DND-41 (cell line): Measurements from ENCODE around the gene CPO.

Experiments used
- ATAC-seq: fragments of 200-7000 bp; cut with Tn5 transposase; 3 replicates; pipeline ENCODE4 v1.9.1; 2021; ENCODE audit warnings: low read depth; ENCODE audit not compliant: insufficient read depth
- DNase-seq: peaks from one replicate; pipeline ENCODE4 v3.0.0-alpha.2; 2020
- H2AFZ ChIP-seq: 2 replicates; pipeline ENCODE4 v1.6.0; 2012; ENCODE audit warnings: low read depth, low read length
- H3K27ac ChIP-seq: 2 replicates; pipeline ENCODE4 v1.5.1; 2012; ENCODE audit warnings: low read length, inconsistent platforms
- H3K27me3 ChIP-seq: fragments of 200-600 bp; sonication (generic); 2 replicates; pipeline ENCODE4 v1.6.0; 2012; ENCODE audit warnings: low read length, mild to moderate bottlenecking, inconsistent platforms; ENCODE audit not compliant: insufficient read depth, poor library complexity
- H3K36me3 ChIP-seq: 2 replicates; pipeline ENCODE4 v1.5.1; 2012; ENCODE audit warnings: low read length, inconsistent platforms; ENCODE audit not compliant: insufficient read depth
- H3K4me1 ChIP-seq: 2 replicates; pipeline ENCODE4 v1.5.1; 2012; ENCODE audit warnings: mild to moderate bottlenecking, low read length; ENCODE audit not compliant: insufficient read depth
- H3K4me2 ChIP-seq: 2 replicates; pipeline ENCODE4 v1.6.0; 2012; ENCODE audit warnings: mild to moderate bottlenecking, moderate library complexity, low read length, inconsistent platforms; ENCODE audit not compliant: insufficient read depth
- H3K4me3 ChIP-seq, 2 experiments: fragments of 200-600 bp in 1 of 2; shearing (Covaris generic) in 1 of 2; 2 replicates each; pipeline ENCODE4 v1.5.1; 2012 to 2016; ENCODE audit warnings: inconsistent platforms in 2 of 2, low read length in 2 of 2, mild to moderate bottlenecking in 2 of 2, low read depth in 1 of 2, moderate library complexity in 1 of 2
- H3K79me2 ChIP-seq: 2 replicates; pipeline ENCODE4 v1.6.0; 2012; ENCODE audit warnings: low read length, inconsistent platforms; ENCODE audit not compliant: insufficient read depth
- H3K9ac ChIP-seq: 2 replicates; pipeline ENCODE4 v1.6.0; 2012; ENCODE audit warnings: low read depth, mild to moderate bottlenecking, inconsistent platforms, low read length, moderate library complexity
- H3K9me3 ChIP-seq: 2 replicates; pipeline ENCODE4 v1.5.1; 2012; ENCODE audit warnings: low read length, moderate library complexity, mild to moderate bottlenecking, inconsistent platforms; ENCODE audit not compliant: insufficient read depth, severe bottlenecking
- H4K20me1 ChIP-seq: 2 replicates; pipeline ENCODE4 v1.6.0; 2012; ENCODE audit warnings: low read length; ENCODE audit not compliant: insufficient read depth
- CTCF ChIP-seq: IDR thresholded peaks from 2 replicates; pipeline ENCODE4 v1.5.1; 2012; ENCODE audit warnings: borderline replicate concordance, low read length, moderate library complexity, mild to moderate bottlenecking; ENCODE audit not compliant: poor library complexity, severe bottlenecking; ENCODE audit errors: extremely low read depth
- EZH2 ChIP-seq: IDR thresholded peaks from 3 replicates; pipeline ENCODE4 v1.6.1; 2012; ENCODE audit warnings: borderline replicate concordance, low read depth, mild to moderate bottlenecking, moderate library complexity, low read length, inconsistent platforms; ENCODE audit not compliant: severe bottlenecking

The CPO gene

GRCh38 chr2:206958261-206958660 lies 18.9 kb downstream of the CPO start:
- Histone ChIP-seq H3K79me2 (no peaks in the 10 kb centered on the region), H3K9me3 (no peaks in the 10 kb centered on the region), H3K4me1 (no peaks in the 10 kb centered on the region), H4K20me1 (no peaks in the 10 kb centered on the region), H3K36me3 (no peaks in the 10 kb centered on the region), H3K9ac (no peak overlapping the region), H3K4me3 (no peak overlapping the region), H3K27ac (no peak overlapping the region), H3K27me3 (no peaks in the 10 kb centered on the region), H3K4me2 (no peak overlapping the region), H2AFZ (no peak overlapping the region)
- no peak for ATAC-seq
- TF ChIP-seq EZH2: no peak
- no peak for TF ChIP-seq CTCF
- no peak for DNase-seq

- Histone ChIP-seq H3K9ac (no peak overlapping the region), H3K27me3 (no peaks in the 10 kb centered on the region), H3K4me3 (no peak overlapping the region), H3K79me2 (no peaks in the 10 kb centered on the region), H3K9me3 (no peaks in the 10 kb centered on the region), H4K20me1 (no peaks in the 10 kb centered on the region), H3K4me2 (no peak overlapping the region), H3K36me3 (no peaks in the 10 kb centered on the region), H3K27ac (no peak overlapping the region), H3K4me1 (no peaks in the 10 kb centered on the region), H2AFZ (no peak overlapping the region)
- DNase-seq (no peak), ATAC-seq (no peak)
- TF ChIP-seq CTCF: no peak
- no peak for TF ChIP-seq EZH2
These were observed 23.6 kb downstream of the CPO start for GRCh38 chr2:206962966-206963365.

- no peak for ATAC-seq
- no peak overlapping the region for H3K4me2 ChIP-seq
- H2AFZ ChIP-seq: no peak overlapping the region
- H3K9ac ChIP-seq: no peak overlapping the region
- H4K20me1 ChIP-seq: no peaks in the 10 kb centered on the region
- no peaks in the 10 kb centered on the region for H3K79me2 ChIP-seq
- no peaks in the 10 kb centered on the region for H3K36me3 ChIP-seq
- no peaks in the 10 kb centered on the region for H3K9me3 ChIP-seq
- no peak overlapping the region for H3K4me3 ChIP-seq
- H3K4me1 ChIP-seq: no peaks in the 10 kb centered on the region
- H3K27ac ChIP-seq: no peak overlapping the region
- DNase-seq: no peak
- TF ChIP-seq CTCF (no peak), EZH2 (no peak)
- no peaks in the 10 kb centered on the region for H3K27me3 ChIP-seq
These were observed 29.1 kb downstream of the CPO start for GRCh38 chr2:206968134-206969086.
